Sigmoid colon (tissue), 7 donors: ENCODE measurements around the gene TWNK. TPM values are rescaled to one million over a fixed set of nuclear protein-coding genes. Genes with fewer than 3 reads are reported as not detected.

ENCODE experiments used
- DNase-seq: peaks from one replicate; pipeline ENCODE4 v3.0.0-alpha.2; 2019
- H3K27ac ChIP-seq, 4 donors: fragments of 200-600 bp; sonication (generic); one replicate each; pipeline ENCODE4 v1.5.1; 2016 to 2019; ENCODE audit warnings: mild to moderate bottlenecking in 1 of 4
- H3K27me3 ChIP-seq, 3 donors: fragments of 200-600 bp; sonication (generic); one replicate each; pipeline ENCODE4 v1.5.1; 2019; ENCODE audit warnings: mild to moderate bottlenecking in 1 of 3
- H3K36me3 ChIP-seq, 4 donors: fragments of 200-600 bp; sonication (generic); one replicate each; pipeline ENCODE4 v1.5.1; 2016 to 2019
- H3K4me1 ChIP-seq, 4 donors: fragments of 200-600 bp; sonication (generic); one replicate each; pipeline ENCODE4 v1.5.1; 2017 to 2019
- H3K4me3 ChIP-seq, 4 donors: fragments of 200-600 bp; sonication (generic); one replicate each; pipeline ENCODE4 v1.5.1; 2017 to 2019; ENCODE audit warnings: mild to moderate bottlenecking in 2 of 4, moderate library complexity in 1 of 4
- H3K9me3 ChIP-seq, 4 donors: fragments of 200-600 bp in 3 of 4; sonication (generic) in 3 of 4; one replicate each; pipeline versions ENCODE4 v1.5.1 to v1.6.1; 2013 to 2019
- EP300 ChIP-seq, 4 donors: sonication (generic); formaldehyde crosslinking; IDR thresholded peaks; one replicate each; pipeline ENCODE4 v1.6.1; 2017; ENCODE audit warnings: antibody characterized with exemption in 4 of 4
- POLR2A ChIP-seq, 2 donors: fragments of 450-650 bp; IDR thresholded peaks; one replicate each; pipeline ENCODE4 v1.6.1; 2016; ENCODE audit warnings: antibody characterized with exemption in 2 of 2, mild to moderate bottlenecking in 2 of 2, moderate library complexity in 2 of 2
- POLR2AphosphoS5 ChIP-seq, 4 donors: sonication (generic); formaldehyde crosslinking; IDR thresholded peaks; one replicate each; pipeline ENCODE4 v1.6.1; 2017; ENCODE audit warnings: antibody characterized with exemption in 4 of 4
- WGBS, 2 donors: extraction: QIAGEN DNeasy Blood & Tissue Kit; methylation state at CpG; one replicate each; pipeline ENCODE4 v1.1.7; 2013; 5-methylcytosine and 5-hydroxymethylcytosine counted together
- intact Hi-C: fragments of 100-400 bp; cut with DNase I; formaldehyde crosslinking; loops from one replicate; pipeline ENCODE4 v1.15.1; 2023
- polyA plus RNA-seq, 3 donors: library from polyadenylated mRNA; stranded (reverse); fragments of 200-250 nt; gene quantifications; one replicate each; pipeline ENCODE4 v1.2.3, GENCODE V29; 2013
- total RNA-seq, 4 donors: library from RNA; depleted of rRNA; stranded (reverse); fragments of >200 nt; gene quantifications; one replicate each; pipeline ENCODE4 v1.1.0, GENCODE V29; 2016
- TF ChIP-seq, protein P1 (sequence below), 4 experiments: fragments of 450-650 bp in 3 of 4; fragments of 200-600 bp in 1 of 4; IDR thresholded peaks; one replicate each; pipeline ENCODE4 v1.5.1; 2016 to 2019; ENCODE audit warnings: antibody characterized with exemption in 4 of 4, mild to moderate bottlenecking in 3 of 4, moderate library complexity in 2 of 4
- donor health status: healthy with polysubstance abuse.
- donor health status: Bipolar disorder and iron deficiency.
- donor health status: healthy.

The TWNK gene
- total and polyA plus RNA-seq, 7 donors, result 2.4 to 9.0 (median 3.9) TPM

GRCh38 chr10:101005361-101005760, 18.0 kb downstream of the TWNK start:
- Histone ChIP-seq H3K9me3 (no peaks in the 10 kb centered on the region), H3K27ac (peak overlapping the region in 2 of 4 donors; percentile 4 to 99), H3K27me3 (no peaks in the 10 kb centered on the region), H3K36me3 (peaks cover 17 to 53% (median 34%) of the 10 kb centered on the region in 4 donors), H3K4me1 (peaks cover 0 to 69% (median 63%) of the 10 kb centered on the region in 4 donors), H3K4me3 (no peak overlapping the region)
- 91 to 93% methylated on average over 23 of the region's 23 CpGs for WGBS, 2 donors
- TF ChIP-seq, protein P1, sequence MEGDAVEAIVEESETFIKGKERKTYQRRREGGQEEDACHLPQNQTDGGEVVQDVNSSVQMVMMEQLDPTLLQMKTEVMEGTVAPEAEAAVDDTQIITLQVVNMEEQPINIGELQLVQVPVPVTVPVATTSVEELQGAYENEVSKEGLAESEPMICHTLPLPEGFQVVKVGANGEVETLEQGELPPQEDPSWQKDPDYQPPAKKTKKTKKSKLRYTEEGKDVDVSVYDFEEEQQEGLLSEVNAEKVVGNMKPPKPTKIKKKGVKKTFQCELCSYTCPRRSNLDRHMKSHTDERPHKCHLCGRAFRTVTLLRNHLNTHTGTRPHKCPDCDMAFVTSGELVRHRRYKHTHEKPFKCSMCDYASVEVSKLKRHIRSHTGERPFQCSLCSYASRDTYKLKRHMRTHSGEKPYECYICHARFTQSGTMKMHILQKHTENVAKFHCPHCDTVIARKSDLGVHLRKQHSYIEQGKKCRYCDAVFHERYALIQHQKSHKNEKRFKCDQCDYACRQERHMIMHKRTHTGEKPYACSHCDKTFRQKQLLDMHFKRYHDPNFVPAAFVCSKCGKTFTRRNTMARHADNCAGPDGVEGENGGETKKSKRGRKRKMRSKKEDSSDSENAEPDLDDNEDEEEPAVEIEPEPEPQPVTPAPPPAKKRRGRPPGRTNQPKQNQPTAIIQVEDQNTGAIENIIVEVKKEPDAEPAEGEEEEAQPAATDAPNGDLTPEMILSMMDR (IDR thresholded peaks at IDR 0.05), result no peak
- TF ChIP-seq EP300 (IDR thresholded peaks at IDR 0.05) (no peak), POLR2A (IDR thresholded peaks at IDR 0.05) (no peak), POLR2AphosphoS5 (IDR thresholded peaks at IDR 0.05) (no peak)
- intact Hi-C loops, result no loop called here
- DNase-seq, result peak; percentile 50

DNA sequence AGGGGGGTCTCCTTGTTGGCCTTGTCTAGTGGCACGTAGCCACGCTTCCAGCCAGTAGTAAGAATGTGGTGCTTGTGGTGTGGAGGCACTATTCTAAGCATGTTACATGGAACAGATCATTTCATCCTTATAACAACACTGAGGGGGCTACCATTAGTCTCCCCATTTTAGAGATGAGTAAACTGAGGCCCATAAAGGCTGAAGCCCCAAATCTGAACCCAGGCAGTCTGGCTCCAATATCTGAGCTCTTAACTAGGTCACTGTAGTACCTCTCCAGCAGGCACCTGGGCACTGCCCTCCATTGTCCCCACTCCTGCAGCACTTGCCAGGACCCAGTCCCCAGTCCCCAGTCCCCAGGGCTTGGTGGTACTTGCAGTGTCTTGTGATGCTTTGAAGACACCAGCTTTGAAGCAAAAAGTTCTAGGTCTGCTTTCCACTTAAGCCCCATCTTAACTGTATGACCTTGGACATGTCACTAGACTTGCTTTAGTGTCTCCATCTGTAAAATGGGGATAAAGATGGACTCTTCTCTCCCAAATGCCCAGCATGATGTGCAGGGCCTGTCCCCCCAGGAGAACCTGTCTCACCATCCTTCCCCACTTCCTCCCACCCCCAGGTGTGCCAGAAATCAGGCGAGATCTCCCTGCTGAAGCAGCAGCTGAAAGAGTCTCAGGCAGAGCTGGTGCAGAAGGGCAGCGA, 18.7 kb downstream of the TWNK start:
- Histone ChIP-seq H3K36me3 (peaks cover 17 to 53% (median 34%) of the 10 kb centered on the region in 4 donors), H3K9me3 (no peaks in the 10 kb centered on the region), H3K4me1 (peaks cover 0 to 63% (median 57%) of the 10 kb centered on the region in 4 donors), H3K27me3 (no peaks in the 10 kb centered on the region), H3K27ac (peak overlapping the region; percentile 45 to 72 (median 64)), H3K4me3 (no peak overlapping the region)
- WGBS, 2 donors, result 93 to 94% methylated on average over 4 of the region's 4 CpGs
- TF ChIP-seq EP300 (IDR thresholded peaks at IDR 0.05) (no peak), POLR2AphosphoS5 (IDR thresholded peaks at IDR 0.05) (no peak), POLR2A (IDR thresholded peaks at IDR 0.05) (no peak)
- TF ChIP-seq, protein P1 (IDR thresholded peaks at IDR 0.05), result no peak
- DNase-seq, result no peak
- intact Hi-C loops, result no loop called here

DNA sequence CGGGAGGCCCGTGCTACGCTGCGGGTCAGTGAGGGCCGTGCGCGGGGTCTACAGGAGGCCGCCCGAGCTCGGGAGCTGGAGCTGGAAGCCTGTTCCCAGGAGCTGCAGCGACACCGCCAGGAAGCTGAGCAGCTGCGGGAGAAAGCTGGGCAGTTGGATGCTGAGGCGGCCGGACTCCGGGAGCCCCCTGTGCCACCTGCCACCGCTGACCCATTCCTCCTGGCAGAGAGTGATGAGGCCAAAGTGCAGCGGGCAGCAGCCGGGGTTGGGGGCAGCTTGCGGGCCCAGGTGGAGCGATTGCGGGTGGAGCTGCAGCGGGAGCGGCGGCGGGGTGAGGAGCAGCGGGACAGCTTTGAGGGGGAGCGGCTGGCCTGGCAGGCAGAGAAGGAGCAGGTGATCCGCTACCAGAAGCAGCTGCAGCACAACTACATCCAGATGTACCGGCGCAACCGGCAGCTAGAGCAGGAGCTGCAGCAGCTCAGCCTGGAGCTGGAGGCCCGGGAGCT, 19.3 kb downstream of the TWNK start:
- Histone ChIP-seq H3K9me3 (no peaks in the 10 kb centered on the region), H3K36me3 (peaks cover 17 to 53% (median 34%) of the 10 kb centered on the region in 4 donors), H3K27ac (peak overlapping the region; percentile 45 to 72 (median 64)), H3K27me3 (no peaks in the 10 kb centered on the region), H3K4me1 (peaks cover 0 to 56% (median 50%) of the 10 kb centered on the region in 4 donors), H3K4me3 (no peak overlapping the region)
- TF ChIP-seq POLR2AphosphoS5 (IDR thresholded peaks at IDR 0.05), result peak in 2 of 4 donors; percentile 29 to 35
- TF ChIP-seq POLR2A (IDR thresholded peaks at IDR 0.05), result no peak
- no peak for TF ChIP-seq EP300 (IDR thresholded peaks at IDR 0.05)
- TF ChIP-seq, protein P1 (IDR thresholded peaks at IDR 0.05), result no peak
- WGBS, 2 donors, result 78 to 84% methylated on average over 33 of the region's 33 CpGs
- intact Hi-C loops, result no loop called here
- DNase-seq, result peak; percentile 86

DNA sequence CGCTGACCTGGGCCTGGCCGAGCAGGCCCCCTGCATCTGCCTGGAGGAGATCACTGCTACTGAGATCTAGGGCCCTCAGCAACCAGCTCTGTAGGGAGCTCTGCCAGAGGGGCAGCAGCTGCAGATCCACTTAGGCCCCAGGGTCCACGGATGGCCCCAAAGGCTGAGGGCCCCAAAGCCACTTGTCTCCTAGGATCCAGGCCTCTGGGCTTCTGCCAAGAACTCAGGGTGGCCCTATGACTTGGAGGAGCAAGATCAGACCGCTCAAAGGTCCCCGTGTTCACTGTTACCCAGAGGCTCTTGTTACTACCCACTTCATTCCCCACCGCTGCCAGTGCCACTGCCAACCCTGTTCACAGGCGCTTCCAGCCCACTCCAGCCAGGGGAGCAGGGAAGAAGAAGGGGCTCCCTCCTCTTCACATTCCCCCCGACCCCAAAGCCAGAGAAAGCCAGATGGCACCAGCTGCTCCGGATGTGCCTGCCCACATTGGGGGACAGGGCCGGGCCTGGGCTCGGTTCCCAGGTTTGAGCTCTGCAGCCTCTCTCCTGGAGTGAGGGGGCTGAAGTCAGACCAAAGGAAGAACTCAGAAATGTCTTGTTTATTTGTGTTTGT, 19.9 kb downstream of the TWNK start:
- intact Hi-C loops, result no loop called here
- TF ChIP-seq, protein P1 (IDR thresholded peaks at IDR 0.05), result no peak
- peak in 1 of 4 donors; percentile 7 for TF ChIP-seq POLR2AphosphoS5 (IDR thresholded peaks at IDR 0.05)
- no peak overlapping the region for H3K4me3 ChIP-seq
- peak; percentile 62 for DNase-seq
- H3K4me1 ChIP-seq, result peaks cover 0 to 51% (median 47%) of the 10 kb centered on the region in 4 donors
- peaks cover 17 to 53% (median 34%) of the 10 kb centered on the region in 4 donors for H3K36me3 ChIP-seq
- peak overlapping the region; percentile 45 to 72 (median 64) for H3K27ac ChIP-seq
- no peaks in the 10 kb centered on the region for H3K27me3 ChIP-seq
- no peaks in the 10 kb centered on the region for H3K9me3 ChIP-seq
- 69 to 73% methylated on average over 11 of the region's 11 CpGs for WGBS, 2 donors
